ENCODE data around the gene UNC13A.
"Not testable (repeated sequence)": the region's sequence is repeated elsewhere in the genome, so short reads cannot be mapped to it uniquely, and the experiment has no call there.

UNC13A gene

GRCh38 chr19:17599780-17600179 is 88.4 kb downstream of the UNC13A start:
- no peak for DNase-seq

- no peak for DNase-seq
Observed at GRCh38 chr19:17598953-17599352, 89.2 kb downstream of the UNC13A start.

- DNase-seq = not testable (repeated sequence)
Observed at GRCh38 chr19:17598063-17598462, 90.1 kb downstream of the UNC13A start.

DNA sequence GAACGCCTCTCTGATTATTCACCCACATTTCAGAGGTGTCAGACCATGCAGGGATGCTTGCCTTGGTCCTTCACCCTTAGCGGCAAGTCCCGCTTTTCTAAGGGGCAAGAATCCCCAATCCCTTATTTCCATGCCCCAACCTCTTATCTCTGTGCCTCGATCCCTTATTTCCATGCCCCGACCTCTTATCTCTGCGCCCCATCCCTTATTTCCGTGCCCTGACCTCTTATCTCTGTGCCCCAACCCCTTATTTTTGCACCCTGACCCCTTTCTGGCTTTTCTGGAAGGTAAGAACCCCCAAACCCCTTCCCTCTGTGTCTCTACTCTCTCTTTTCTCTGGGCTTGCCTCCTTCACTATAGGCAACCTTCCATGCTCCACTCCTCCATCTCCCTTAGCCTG is 93.9 kb downstream of the UNC13A start:
- DNase-seq = not testable (repeated sequence)

DNA sequence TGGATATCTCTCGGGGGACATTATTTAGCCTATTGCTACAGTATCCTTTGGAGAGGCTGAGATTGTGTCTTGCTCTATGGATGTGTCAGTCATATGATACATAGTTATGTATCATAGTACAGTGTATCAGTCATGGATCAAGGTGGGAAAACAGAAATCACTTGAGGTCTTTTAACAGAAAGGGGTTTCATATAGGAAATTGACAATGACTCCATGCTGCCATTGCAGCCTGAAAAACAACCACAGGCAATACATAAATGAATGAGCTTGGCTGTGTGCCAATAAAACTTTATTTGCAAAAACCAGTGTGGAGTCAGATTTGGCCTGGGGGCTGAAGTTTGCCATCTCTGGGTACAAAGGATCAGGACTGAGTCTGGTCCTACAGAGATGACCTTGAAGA is 97.3 kb downstream of the UNC13A start:
- DNase-seq = no peak

- DNase-seq = not testable (repeated sequence)
Observed at GRCh38 chr19:17585395-17585794, 102.8 kb downstream of the UNC13A start.

DNA sequence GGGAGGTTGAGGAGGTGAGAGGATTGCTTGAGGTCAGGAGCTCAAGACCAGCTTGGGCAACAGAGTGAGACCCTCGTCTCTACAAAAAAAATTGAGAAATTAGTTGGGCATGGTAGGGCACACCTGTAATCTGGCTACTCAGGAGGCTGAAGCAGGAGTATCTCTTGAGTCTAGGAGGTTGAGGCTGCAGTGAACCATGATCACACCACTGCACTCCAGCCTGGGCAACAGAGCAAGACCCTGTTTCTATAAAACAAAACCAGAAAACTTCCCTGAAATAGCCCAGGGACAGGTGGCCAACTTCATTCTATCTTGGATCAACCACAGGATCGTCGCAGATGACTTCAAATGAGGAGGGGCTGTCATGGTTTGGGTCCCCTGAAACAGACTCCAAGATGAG is 104.0 kb downstream of the UNC13A start:
- DNase-seq = no peak

DNA sequence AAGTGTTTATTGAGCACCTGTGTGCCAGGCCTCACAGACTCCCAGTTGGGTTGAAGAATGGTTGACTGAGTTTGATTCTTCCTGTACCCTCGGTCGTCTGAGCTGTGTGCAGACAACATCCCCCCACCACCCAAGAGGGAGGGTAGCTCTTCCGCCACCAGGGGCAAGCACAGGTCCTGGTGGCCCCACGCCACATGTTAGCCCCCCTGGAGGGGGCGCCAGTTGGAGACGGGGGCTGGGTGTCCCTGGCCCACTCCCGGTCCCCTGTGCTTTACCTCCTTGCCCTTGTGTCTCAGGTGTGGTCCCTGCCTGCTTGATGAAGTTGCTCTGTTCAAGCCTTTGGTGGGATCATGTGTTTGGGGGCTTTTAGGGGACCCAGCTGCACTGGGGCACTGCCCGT is 105.5 kb downstream of the UNC13A start:
- no peak for DNase-seq

DNA sequence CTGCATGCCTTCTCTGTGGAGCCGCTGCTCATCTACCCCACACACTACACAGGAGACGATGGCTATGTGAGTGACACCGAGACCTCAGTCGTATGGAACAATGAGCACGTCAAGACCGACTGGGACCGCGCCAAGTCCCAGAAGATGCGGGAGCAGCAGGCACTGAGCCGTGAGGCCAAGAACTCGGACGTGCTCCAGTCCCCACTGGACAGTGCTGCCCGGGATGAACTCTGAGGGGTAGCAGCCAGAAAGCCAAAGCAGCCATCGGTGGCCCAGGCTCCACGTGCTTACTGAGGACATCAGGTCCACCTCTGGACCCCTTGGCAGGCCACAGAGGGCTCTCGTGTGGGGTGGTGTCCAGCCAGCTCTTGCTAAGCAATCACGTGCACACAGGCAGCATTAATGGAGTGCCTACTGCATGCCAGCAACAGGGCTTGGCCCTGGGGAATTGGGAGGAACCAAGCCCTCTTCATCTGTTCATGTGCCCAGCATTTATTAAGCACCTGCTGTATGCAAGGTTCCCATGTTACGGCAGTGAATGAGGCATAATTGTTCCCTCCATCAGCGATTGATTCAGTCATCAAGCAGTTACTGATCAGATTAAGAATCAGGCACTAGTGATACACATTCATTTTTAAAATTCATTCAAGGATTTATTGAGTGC is 106.8 kb downstream of the UNC13A start:
- DNase-seq = no peak

GRCh38 chr19:17580470-17581144 is 107.5 kb downstream of the UNC13A start:
- no peak for DNase-seq

- peak; percentile 31 to 47 for DNase-seq
Observed at GRCh38 chr19:17579661-17580244, 108.4 kb downstream of the UNC13A start.

DNA sequence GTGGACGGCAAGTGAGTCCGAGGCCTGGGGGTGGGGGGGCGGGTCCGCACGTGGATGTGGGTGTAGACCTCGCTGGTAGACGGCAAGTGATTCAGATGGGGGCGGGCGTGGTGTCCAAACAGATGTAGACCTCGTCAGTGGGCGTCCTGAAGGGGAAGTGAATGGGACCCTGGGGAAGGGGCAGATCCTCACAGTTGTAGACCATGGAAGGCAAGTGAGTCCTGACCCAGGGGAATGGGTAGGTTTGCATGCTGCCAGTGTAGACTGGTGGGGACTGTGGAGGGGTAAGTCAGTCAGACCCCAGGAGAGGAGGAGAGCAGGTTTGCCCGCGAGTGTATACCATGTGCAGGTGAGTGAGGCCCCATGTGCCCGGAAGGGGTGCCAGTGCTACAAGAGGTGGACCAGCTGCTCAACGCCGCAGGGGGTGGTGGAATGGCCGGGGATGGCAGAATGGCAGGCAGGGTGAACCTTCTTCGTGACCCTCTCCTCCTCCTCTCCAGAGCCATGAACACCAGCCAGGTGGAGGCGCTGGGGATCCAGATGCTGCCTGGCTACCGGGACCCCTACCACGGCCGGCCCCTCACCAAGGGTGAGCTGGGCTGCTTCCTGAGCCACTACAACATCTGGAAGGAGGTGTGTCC is 110.6 kb downstream of the UNC13A start:
- no peak for DNase-seq

GRCh38 chr19:17576758-17577456 is 111.2 kb downstream of the UNC13A start:
- peak in 1 of 2 experiments; percentile 18 for DNase-seq

GRCh38 chr19:17575871-17576757 is 112.0 kb downstream of the UNC13A start:
- DNase-seq = no peak

DNA sequence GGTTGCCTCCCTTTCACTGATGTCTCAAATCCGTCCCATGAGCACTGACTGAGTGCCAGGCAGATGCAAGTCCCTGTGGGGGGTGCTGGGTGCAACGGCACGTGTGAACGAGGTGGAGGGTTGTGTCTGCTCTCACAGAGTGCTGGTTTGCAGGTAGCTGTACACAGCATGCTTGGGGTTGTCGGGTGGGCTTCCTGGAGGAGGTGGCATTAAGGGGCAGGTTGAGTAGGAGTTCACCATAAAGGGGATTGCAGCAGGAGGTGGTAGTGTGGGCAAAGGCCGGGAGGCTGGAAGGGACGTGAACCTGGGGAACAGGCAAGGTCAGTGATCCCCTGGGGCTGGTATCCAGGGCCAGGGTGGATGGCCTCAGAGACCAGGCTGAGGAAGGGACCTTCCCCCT is 115.5 kb downstream of the UNC13A start:
- DNase-seq = no peak

DNA sequence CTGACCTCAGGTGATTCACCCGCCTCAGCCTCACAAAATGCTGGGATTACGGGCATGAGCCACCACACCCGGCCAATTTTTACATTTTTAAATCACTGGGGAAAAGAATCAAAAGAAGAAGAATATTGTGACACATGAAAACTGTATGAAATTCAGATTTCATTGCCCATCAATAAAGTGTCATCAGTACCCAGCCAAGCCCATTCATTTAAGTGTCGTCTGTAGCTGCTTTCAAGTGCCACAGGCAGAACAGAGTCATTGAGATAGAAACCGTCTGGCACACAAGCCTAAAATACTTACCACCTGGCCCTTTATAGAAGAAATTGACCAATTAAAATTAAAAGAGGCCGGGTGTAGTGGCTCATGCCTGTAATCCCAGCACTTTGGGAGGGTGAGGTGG is 117.4 kb downstream of the UNC13A start:
- DNase-seq = no peak

DNA sequence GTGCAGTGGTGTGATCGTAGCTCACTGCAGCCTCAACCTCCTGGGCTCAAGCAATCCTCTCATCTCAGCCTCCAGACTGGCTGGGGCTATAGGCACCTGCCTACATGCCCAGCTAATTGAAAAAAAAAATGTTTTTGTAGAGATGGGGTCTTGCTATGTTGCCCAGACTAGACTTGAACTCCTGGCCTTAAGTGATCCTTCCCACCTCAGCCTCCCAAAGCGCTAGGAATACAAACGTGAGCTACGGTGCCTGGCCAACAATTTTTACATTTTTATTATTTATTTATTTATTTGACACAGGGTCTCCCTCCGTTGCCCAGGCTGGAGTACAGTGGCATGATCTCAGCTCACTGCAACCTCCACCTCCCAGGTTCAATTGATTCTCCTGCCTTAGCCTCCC is 117.9 kb downstream of the UNC13A start:
- DNase-seq = not testable (repeated sequence)

DNA sequence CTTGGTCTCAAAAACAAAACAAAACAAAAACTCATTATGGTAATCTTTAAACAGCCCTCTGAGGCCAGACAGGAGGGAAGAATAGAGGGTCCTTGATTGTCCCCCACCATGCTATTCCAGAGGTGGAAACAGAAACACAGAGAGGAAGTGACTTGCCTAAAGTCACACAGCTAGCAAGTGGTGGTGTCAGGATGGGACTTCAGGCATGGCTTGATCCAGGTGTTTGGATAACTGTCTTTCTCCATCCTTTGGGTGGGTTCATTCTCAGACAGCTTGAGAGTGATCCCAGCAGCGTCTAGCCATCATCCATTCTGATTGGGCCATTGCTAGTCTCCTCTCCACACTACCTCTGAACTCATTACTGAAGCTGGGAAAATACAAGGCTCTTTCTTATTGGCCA is 120.2 kb downstream of the UNC13A start:
- no peak for DNase-seq

DNA sequence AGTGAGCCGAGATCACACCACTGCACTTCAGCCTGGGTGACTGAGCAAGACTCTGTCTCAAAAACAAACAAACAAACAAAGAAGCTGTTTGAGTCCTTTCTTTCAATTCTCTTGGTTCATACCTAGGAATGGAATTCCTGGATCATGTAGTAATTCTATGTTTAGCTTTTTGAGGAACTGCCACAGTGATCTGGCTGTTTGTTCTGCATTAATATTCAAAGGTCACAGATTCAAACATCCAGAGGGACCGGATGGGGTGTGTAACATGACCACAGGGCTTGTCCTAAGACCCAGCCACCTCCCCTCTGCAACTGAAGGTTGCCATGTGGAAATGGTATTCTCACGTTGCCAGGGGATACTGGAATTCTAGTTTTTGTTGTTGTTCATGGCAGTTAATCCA is 122.5 kb downstream of the UNC13A start:
- DNase-seq = no peak

DNA sequence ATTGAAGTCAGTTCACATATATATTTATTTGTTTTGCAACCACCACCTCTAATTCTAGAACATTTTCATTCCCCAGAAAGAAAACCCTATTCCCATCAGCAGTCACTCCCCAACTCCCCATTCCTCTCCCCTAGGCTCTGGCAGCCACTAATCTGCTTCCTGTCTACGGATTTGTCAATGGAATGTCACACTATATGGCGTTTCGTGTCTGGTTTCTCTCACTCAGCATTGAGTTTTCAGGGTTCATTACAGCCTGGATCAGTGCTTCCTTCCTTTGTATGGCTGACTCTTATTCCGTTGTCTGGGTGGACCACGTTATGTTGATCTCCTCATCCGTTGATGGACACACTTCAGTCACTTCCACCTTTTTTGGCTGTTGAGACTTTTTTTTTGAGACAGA is 123.4 kb downstream of the UNC13A start:
- DNase-seq = no peak

GRCh38 chr19:17562561-17562960 is 125.6 kb downstream of the UNC13A start:
- no peak for DNase-seq

DNA sequence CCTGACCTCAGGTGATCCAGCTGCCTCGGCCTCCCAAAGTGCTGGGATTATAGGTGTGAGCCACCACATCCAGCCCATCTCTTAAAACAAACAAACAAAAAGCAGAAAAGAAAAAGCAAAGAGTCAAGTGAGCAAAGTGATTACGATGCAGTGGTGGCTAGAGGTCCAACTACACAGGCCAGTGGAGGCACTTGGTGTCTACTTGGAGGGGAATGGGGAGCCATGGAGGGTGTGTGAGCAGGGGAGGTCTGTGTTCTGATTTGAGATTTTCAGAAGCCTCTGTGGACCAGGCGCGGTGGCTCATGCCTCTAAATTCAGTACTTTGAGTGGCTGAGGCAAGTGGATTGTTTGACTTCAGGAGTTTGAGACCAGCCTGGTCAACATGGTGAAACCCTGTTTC is 126.1 kb downstream of the UNC13A start:
- no peak for DNase-seq

All from NCI-H187 (cell line).